Mesenteric fat pad (tissue), 1 donor: Measurements from ENCODE around the gene IFI44L. TPM values are rescaled to one million over a fixed set of nuclear protein-coding genes. Genes with fewer than 3 reads are reported as not detected.

Source experiments
- DNase-seq: peaks from one replicate; pipeline ENCODE4 v3.0.0-alpha.2; 2020; ENCODE audit warnings: low spot score
- total RNA-seq: library from RNA; stranded (reverse); fragmentation: NEBNext Ultra II Directional; extraction: Animal tissue kit (Norgen Biotek cat#: 25700); gene quantifications from one replicate; pipeline ENCODE4 v1.2.1, GENCODE V29; 2021
- donor health status: DM: yes; HTN: yes; CAD: no.

The IFI44L gene
- total RNA-seq, 1 donor from 2014 or later = 25.6 TPM

DNA sequence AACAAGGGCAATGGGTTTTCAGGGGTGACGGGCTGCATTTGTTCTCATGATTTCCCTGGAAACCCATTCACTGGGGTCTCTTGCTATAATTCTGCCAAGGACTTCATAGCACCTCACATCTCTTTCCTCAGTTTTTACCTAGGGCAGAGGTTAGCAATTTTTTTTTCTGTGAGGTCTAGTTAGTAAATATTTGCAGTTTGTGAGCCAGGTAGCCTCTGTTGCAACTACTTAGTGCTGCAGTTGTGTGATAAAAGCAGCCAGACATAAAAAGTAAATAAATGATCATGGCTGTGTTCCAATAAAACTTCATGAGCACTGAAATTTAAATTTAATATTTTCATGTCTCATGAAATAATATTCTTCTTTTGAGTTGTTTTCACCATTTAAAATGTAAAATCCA lies 67.1 kb downstream of the IFI44L start:
- DNase-seq = no peak

DNA sequence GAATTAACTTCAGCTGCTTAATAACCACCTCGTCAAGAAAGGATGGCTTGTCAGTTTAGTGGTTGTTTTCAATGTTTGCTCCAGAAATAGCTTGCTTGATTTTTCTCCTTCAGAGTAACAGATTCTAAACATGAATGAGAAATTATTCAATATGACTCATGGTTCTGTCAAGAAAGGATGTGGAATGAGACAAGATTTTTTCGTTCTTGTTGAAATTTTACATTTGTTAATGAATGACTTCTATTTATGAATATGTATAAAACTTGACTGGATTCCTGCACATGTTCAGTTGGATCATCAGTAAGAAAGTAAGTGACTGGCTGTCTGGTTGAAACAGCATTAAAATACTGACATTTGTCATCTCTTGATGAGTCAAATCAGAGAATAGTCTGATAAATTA lies 67.7 kb downstream of the IFI44L start:
- DNase-seq = no peak

DNA sequence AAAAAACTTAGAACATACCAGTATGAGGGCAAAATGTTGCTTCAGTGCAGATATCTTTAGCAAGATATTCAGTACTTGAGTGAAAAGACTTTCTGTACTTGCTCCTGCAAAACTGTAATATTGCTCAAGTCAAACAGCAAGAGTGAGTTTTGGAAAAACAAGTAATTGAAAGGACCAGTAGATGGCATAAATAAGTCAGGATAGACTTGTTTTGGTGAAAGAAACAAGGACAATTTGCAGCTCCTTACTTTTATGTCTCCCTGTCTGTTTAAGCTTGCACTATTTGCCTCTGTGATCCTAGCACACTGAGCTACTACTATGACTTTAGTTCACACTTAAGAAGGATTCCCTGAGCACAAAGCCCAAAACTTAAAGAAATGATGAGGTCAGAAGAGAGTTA lies 68.4 kb downstream of the IFI44L start:
- DNase-seq = no peak

DNA sequence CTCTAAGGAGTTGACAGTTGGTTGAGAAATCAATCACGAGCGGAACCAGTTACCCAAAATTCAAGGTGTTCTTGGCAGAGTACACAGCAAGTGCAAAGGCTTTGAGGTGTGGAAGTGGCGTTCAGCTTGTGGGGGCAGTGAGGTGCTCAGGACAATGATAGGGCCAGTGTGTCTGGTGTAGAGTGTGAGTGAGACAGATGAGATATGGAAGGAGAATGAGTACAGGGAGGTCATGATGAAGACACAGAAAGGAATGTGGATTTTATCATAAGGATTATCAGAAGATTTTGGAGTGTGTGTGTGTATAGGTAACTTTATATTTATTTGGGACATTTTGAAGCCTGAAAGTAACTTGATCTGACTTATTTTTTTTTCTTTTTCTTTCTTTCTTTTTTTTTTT lies 70.3 kb downstream of the IFI44L start:
- DNase-seq = no peak

DNA sequence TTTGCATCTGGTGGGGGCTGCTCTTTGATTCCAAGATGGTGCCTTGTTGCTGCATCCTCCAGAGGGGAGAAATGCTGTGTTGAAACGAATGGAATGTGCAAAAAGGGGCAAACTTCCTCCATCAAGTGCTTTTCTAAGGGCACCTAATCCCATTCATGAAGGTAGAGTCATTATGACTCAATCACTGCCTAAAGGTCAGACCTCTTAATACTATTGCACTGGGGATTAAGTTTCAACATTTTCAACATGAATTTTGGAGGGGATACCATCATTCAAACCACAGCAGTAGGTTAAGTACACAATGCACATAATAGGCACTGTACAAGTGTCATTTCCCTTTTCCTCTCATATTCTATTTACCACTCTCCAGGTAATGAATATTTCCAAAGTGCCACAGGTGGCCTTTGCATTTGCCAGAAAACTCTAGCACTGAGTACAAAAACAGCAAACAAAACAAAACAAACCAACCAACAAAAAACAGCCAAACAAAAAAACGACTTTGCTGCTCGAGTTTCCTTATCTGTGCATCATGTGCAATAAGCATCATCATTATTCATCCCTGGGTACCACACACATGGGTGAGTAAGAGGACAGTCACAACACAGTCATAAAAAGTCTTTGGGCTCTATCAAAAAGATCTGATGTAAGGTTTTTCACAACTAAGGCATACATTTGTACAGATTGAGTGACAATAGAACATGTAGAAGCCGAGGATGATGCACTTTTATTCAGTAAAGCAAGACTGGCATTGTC lies 71.9 kb downstream of the IFI44L start:
- no peak for DNase-seq

Other genes starting within 250 kb of the IFI44L start
- gene PTGFR, start 129.5 kb upstream of the IFI44L start, total RNA-seq = 0.84 TPM
- 40.6 TPM for gene IFI44, start 29.4 kb downstream of the IFI44L start, total RNA-seq